SIG-M5 (cell line): ENCODE results near the gene DNAJB12.
"Not testable (repeated sequence)": the region's sequence is repeated elsewhere in the genome, so short reads cannot be mapped to it uniquely, and the experiment has no call there.

ENCODE experiments used
- DNase-seq: peaks from one replicate; lab custom pipeline; 2025; lab: John Stamatoyannopoulos, UW

DNAJB12 gene

DNA sequence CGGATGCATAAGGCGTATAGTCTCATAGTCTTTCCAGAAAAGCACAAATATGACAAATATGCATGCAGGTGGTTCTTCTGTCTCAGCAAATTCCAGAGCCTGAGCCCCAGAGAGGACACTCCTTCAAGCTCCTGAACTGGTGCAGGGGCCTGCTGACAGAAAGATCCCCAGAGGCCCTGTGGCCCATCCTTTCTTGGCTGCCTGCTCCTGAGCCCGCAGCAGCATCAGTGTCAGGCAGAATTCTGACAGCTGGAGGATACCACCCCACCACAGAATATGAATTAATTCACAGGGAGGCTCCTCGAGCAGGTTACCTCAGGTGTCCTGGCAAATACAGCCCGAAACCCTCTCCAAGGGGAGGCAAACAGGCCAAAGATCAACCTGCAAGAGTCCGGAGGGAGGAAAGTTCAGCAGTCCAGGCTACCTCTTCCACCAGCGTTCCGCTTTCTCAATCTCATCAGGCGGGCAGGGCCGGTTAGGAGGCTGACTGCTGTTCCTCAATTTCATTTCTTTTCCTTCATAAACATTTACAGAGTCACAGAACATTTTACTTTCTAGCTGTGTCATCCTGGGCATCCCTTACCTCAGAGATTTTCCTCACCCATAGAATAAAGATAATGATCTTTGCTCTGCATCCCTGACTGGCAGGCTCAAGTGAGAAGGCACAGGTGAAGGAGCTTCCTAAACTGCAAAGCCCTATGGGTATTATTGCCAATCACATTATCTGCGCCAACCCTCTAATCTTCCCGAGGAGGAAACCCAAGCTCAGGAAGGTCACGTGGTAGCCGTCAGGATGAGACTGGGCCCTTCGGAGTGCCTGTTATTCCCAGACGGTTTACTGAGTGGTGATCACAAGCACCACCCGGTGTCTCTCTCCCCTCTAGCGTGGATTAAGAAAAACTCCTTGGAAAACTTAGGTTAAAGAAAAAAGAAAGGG is 1.4 kb downstream of the DNAJB12 start:
- no peak for DNase-seq

DNA sequence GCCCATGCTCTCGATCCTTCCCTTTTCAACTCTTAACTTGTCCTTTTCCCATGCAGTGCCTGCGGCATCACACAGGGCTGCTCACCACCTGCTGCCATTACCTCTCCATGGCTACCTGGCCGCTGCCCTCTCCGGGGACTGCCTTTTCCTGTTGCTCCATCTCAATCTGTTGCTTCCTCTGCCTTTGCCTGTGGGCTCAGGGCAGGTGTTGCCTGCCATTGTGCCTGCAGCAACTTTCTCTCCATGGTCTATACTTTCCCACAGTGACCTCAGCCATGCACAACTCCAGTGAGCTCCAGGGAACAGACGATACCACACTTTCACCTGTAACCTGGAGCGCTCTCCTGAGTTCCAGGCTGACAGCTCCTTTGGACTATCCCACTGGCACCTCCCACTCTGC is 3.2 kb downstream of the DNAJB12 start:
- no peak for DNase-seq

DNA sequence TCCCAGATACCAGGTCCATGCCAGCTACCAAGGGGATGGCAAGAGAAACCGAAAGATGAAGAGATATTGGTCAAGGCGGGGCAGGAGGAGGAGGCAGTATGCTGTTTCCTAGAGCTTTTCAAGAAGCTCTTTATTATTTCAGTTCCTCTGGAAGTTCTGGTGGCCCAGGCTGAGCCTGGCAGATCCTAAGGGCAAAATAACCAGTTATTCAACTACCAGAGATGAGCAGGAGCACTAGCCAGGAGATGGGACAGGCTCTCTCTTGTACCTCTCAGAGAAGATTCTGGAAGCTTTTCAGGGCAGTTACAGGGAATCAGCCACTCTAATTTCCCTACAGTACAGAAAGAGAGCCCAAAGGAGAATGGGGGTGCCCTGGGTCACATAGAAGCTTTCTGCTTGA is 5.3 kb downstream of the DNAJB12 start:
- DNase-seq = no peak

DNA sequence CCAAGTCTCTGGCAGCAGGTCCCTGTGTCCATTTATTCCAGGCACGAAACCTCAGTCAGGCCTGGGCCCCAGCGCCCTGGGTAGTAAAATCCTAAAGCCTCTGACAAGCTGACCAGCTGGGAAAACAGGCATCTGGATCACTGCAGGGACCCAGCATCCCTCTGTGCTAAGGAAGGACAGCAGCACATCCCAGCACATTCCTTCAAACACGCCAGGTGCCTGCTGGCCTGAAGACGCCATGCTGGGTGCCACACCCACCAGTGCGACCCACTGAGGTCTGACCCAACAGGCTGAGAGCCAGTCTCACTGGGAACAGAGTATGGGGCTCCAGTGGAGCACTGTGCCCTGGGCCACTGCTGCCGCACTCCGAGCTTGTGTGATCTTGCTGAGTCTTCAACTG is 6.4 kb downstream of the DNAJB12 start:
- DNase-seq = no peak

DNA sequence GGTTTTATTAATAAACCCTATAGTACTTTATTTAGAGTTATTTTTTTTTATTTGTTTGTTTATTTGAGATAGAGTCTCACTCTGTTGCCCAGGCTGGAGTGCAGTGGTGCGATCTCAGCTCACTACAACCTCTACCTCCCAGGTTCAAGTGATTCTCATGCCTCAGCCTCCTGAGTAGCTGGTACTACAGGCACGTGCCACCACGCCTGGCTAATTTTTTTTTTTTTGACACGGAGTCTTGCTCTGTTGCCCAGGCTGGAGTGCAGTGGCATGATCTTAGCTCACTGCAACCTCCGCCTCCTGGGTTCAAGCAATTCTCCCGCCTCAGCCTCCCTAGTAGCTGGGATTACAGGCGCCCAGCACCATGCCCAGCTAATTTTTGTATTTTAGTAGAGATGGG is 8.6 kb downstream of the DNAJB12 start:
- not testable (repeated sequence) for DNase-seq

DNA sequence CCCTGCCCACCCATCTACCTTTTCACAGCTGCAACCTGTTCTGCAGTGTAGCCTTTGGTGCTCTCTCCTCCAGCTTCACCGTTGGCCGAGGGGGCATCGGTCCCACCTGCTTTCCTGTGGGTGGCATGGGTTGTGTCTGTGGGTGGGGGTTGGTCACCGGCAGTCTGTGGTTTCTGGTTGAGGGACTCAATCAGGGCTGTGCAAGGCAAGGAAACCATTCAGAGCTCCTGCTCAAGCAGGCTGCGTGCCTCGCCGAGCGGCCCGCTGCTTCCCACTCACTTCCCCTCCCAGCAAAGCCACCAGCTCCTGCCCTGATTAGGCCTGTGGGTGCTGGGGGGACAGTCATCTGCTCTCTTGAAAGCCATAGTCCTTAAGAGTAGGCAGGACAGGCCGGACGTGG is 9.8 kb downstream of the DNAJB12 start:
- DNase-seq = no peak

DNA sequence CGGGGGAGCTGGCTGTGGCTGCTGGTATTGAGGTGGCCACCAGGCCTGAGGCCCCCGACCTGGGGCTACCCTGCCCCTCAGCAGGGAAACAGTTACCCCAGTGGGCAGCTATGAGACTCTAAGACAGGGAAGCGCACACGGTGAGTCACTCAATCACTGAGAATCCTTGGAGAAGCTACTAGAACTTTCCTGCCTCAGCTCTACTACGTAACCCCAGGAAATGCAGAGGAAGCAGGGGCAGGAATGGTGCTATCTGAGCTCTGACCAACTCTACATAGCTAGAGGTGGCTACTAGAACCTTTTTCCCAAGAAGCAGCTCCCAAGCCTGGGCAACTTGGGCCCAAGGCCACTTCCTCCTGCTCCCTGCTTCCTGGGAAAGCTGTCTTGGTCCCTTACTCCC is 11.8 kb downstream of the DNAJB12 start:
- DNase-seq = no peak

DNA sequence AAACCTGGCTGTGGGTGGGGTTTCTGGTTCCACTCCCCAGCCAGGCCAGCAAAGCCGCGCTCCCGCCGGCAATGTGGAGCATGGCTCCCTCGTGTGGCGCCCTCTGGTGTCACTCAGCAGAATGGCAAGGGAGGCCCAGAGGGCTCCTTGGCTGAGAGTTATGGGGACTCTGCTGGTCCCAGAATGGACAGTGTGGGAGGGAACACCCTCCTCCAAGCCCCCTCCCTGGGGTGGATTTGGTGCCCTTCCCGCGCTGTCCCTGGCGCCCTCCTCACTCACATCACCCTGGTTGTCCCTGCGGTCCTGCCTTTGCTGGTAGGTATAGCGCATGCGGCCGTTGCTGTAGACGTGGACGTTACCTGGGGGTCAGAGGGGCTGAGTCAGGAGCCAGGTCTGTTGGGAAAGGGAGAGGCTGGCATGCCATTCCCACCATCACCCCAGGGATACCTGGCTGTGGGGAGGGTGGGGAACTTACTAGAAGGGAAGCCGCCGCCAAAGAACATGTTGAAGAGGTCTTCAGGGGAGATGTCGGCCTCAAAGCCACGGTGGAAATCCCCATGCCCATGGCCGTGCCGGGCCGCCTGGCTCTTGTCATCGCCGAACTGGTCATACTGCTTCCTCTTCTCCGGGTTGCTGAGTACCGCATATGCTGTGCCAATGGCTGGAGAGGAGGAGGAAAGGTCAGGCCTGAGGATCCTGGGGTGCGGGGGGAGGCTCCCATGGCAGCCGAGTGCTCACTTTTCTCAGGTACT is 14.0 kb downstream of the DNAJB12 start:
- no peak for DNase-seq

DNA sequence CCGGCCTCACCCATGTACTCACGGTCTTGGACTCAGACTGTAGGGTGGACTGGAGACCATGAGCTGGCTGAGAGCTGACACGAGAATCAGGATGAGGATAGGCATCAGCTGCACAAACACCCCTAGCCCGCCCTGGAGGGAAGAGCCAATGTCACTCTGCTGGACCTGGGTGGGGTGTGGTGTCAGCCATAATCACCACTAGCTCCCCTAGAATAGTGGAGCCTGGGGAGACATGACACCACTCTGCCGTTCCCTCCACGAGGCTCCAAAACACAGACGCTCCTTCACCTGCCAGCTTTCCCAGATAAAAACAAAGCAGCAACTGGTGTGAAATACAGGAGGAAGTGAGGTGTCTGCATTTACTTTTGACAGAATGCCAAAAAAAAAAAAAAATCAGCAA is 16.5 kb downstream of the DNAJB12 start:
- DNase-seq = no peak

DNA sequence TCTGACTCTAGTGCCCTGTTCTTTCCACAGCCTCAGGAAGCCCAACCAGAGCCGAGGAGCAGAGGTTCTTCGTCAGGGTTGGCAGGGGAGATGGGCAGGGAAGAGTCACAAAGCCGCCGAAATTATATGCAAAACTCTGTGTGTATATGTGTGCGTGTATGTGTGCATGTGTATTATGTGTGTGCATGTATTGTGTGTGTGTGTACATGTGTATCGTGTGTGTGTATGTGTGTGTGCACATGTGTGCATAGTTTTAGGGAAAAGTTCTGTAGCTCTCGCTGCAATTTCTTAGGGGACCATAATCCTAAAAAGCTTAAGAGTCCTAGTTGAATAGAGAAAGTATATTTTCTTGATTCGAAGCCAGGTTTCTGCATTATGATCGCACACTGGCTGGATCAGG is 17.0 kb downstream of the DNAJB12 start:
- no peak for DNase-seq

DNA sequence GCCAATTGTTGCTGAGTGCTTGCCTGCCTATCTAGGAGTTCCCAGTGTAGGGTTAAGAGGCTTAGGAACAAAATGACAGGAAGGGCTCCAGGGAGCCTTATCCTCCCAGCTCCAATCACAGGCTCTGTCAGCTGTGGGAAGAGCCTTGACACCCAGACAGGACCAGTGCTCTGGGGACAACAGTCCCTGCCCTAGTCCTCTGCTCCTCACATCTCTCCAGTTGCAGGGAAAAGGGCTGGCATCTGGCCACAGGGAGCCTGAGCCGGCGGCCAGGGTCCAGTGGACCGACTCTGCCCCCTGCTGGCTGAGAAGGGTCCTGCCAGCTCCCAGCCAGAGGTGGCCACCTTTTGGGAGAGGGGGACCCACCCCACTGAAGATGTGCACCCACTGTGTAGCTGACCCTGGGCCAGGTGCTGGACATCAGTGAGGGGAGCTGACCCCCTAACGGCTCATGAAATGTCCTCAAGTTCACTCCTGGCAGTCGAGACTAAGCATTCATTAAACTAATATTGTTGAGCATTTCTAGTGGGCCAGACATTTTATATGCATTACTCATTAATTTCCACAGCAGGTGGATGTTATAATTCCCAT is 17.6 kb downstream of the DNAJB12 start:
- DNase-seq = no peak

DNA sequence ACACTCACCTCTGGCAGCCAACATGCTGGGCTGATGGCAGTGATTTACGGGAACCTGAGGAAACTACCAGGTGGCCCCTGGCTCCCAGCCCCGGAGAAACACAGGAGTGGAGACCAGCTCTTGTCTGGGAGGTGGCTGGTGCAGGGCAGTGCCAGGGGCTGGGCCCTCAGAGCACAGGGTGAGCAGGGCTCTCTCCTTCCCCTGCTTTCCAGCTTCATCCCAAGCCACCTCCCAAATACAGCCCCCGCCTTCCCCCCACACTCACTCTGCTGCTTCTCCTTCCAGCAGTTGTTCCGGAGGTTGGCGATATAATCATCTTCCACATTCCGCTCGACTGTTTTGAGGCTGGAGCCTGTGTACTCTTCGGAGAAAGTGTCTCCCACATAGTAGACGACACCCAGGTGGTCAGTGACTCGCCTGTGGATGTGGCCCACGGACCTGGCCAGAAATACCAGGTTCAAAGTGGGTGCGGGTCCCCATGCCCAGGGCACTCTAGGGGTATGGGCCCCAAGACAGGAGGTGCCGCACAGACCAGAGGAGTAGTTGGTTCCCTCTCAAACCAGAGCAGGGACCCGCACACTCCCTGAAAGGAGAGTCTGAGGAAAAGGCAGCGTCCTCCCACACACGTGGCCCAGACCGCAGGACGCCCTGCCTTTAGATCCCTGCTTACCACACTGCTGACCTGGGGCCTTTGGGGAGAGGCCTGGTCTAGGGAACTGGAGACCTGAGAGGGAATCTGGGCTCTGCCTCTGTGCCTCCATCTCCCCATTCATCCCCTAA is 18.3 kb downstream of the DNAJB12 start:
- DNase-seq = no peak

DNA sequence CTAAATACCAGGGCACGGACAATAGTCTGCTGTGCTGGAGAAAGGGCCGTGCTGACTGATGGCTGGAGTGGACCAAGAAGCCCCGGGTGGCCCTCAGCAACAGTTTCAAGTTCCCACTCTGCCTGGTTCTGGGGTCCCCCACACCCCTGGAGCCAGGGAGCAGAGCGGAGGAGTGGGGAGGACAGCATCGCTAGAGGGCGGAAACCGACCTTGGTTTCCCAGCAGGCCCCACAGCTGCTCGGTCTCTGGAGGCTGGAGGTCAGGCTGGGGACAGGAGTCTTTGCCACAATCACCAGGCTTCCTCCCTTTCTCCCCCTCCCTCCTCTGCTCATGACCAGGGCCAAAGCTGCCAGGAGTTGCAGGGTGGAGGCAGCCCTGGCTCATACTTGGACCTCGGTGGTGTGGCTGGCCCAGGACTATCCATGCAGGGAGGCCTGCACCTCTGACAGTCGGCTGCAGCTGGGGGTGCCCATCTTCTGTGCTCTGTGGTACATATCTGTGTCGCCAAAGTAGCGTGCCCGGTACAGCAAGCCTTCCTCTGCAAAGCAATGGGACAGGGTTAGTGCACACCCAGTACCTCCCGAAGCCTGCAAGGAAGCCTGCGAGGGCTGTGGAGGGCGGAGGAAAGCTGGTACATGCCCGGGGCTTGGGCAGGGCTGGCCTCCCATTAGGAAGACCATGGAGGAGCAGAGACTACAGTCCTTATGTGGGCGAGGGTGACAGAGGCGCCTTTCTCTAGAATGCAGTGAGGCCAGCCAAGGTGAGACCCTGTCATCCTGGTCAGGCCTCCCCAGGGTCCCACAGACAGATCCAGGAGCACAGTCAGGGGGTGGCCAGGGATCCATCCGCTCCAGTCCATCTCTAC is 19.1 kb downstream of the DNAJB12 start:
- DNase-seq = no peak

DNA sequence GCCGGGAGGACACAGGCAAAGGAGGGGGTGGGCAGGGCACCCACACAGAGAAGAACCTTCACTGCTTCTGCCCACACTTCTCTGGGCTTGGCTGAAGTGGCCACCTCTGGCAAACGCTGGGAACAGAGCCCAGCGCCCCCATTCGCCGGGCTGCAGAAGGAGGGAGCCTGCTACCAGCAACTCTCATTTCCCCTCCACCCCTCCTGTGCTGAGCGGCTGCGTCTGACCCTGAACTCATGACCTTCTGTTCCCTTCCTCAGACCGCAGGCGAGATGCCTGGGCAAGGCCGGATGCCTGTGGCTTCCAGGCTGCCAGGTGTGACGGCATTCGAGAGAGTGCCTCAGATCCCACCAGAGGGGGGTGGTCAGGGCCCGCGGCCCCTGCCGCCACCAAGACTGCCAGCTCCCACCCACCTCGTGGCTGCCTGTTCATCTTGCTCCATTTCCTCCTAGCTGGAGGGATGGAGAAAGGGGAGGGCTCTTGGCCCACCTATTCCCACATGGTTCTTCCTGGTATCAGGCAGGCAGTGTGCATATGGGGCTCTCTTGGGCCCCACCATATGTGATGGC is 19.8 kb downstream of the DNAJB12 start:
- peak; percentile 40 for DNase-seq

DNA sequence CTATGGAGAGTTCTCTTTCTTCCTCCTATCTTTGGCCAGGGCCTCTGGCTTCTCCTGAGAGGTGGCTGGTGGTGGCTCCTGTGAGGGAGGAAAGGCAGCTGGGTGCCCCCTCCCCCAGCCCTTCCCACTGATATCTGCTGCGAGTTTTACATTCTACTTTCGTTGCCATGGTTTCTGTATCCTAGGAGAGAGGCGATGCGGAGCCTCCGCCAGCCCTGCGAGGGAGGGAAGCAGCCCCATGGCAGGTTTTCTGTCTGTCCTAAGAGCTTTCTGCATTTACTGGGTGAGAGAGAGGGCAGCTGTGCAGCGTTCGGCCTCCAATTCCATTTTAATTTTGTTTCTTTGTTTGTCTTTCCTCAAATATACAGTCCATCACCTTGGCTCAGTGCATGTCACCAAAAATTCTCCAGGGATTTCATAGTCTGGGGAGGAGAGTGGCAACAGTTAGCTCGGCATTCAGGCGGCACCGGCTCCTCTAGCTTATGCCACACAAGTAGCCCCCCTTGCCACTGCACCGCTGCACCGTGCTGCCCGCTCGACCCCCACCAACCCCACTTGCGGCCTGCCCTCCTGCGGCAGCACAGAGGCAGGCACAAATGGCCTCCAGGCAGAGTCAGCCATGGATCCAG is 20.4 kb downstream of the DNAJB12 start:
- no peak for DNase-seq

DNA sequence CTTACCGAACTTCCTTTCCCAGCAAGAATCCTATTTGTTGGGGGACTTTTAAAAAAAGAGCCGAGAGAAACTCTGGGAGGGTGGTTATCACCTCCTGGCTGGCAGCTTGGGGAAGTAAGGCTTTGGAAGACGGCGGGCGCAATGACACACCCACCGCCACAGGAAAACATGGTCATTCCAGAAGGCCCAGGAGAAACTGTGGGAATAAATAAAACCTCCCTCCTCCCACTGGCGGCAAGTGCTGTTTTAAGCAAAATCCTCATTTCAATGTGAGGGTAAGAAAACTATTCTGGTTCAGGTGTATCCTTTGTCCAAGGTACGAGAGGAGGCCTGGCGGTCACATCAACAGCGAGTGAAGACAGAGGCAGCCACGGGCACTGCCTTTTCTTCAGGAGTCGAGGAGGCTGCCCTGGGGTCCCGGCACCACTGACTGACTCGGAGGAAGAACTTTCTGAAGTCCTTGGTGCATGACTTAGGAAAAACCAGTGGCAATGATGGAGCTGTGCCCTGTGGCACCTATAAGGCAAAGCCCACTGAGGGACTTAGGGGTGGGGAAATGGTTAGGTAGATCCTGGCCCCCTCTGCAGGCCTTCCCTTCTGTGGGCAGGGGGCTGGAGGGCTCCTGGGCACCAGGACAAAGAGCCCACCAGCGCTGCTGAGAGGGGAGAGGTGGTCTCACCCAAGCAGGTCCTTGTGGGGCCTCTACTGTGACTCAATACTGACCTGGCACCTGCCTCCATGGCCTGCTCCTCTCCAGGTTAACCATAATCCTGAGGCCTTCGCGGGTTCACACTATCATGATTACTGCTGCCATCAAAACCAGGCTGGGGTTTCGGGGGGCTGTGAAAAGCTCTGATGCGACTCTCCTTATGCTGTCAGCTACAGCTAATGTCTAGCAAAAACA is 21.4 kb downstream of the DNAJB12 start:
- DNase-seq = no peak

DNA sequence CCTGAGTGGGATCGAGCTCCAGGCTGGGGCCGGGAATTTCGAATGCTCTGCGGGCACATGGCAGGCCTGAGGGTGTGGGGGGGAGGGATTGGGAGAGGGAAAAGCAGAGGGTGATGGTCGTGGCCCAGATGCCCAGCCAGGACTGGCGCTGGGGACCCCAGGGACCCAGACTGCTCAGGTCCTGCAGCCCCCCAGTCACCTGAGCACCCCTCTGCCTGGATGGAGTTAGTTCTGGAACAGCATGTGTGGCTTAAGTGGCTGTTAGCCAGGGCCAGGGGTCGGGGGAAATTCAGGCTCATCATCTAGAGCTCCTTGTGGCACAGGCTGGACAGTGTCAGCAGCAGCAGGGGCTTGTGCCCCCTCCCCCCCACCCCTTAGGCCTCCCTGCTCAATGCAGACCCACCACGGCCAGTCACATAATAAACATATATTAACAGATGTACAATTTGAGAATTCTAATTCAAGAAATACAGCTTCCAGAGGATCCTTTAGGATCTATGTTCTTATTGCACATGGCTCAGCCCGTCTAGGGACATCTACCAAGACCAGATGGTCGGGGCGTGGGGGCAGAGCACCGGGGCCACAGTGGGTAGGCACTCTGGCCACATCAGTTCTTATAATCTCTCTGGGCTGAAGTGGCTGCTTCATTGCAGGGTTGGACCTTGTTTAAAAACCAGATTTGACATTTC is 22.2 kb downstream of the DNAJB12 start:
- no peak for DNase-seq

DNA sequence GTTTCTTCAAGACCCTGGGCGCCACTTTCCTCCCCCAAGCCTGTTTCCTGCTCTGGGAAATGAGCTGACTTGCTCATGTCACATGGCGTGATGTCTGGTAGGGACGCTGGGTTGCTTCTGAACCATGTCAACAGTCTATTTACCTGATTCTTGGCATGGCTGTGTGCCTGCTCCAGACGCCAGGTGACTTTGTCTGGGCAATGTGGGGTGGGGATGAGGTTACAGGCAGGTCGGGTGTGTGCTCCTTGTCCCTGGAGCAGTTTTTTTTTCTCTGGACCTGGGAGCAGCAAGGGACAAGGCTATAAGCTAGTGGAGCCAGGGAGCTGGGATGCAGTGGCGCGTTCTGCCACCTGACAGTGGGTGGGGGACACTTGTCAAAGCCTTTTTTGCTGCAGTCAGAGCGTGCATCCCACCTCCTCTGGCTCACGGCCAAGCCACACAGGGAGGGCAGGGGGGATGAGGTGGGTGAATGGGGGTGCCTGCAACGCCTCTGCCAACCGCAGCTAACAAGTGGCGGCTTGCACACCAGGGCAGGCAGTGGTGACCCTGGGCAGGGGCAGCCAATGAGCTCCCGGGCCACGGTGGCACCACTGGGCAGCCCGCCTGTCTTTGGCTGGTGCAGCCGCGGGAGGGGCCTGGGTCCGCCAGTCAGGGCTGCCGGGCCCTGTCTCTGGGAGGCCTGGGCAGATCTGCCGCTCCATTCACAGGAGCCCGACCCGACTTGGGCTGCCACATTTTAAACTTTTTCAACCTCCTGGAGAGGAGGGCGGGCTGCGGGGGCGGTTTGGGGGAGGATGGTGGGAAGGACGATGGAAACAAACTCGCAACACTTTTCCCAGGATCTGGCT is 22.9 kb downstream of the DNAJB12 start:
- peak; percentile 82 for DNase-seq
